Astrocyte of the cerebellum (primary cell): ENCODE measurements around the gene STPG2.
A peak's percentile ranks its signal among the peaks of the same experiment; 100 is the strongest.
"Not testable (repeated sequence)": the region's sequence is repeated elsewhere in the genome, so short reads cannot be mapped to it uniquely, and the experiment has no call there.

Experiments
- DNase-seq: peaks from one replicate; pipeline ENCODE4 v3.0.0-alpha.2; 2011; ENCODE audit warnings: low read depth
- H3K4me3 ChIP-seq: 2 replicates; pipeline ENCODE4 v1.5.1; 2011; ENCODE audit warnings: mild to moderate bottlenecking, low read depth, low read length, moderate library complexity
- CTCF ChIP-seq: IDR thresholded peaks from 2 replicates; pipeline ENCODE4 v1.5.1; 2012; ENCODE audit warnings: low read length, low read depth, moderate library complexity, mild to moderate bottlenecking; ENCODE audit errors: missing control alignments
- in situ Hi-C: cut with HindIII; loops from 2 replicates; pipeline ENCODE4 v1.10.0; 2017; ENCODE audit warnings: low sequenced_read_pairs

STPG2 gene

GRCh38 chr4:97656044-97656720 lies 487.1 kb downstream of the STPG2 start:
- no peak overlapping the region for H3K4me3 ChIP-seq
- TF ChIP-seq CTCF = no peak
- peak; percentile 28 for DNase-seq
- in situ Hi-C loops = no loop called here

GRCh38 chr4:97653701-97654100 lies 489.6 kb downstream of the STPG2 start:
- no peak for DNase-seq
- in situ Hi-C loops = no loop called here
- TF ChIP-seq CTCF = no peak

GRCh38 chr4:97646997-97647396 lies 496.3 kb downstream of the STPG2 start:
- no peak for TF ChIP-seq CTCF
- peak; percentile 34 for DNase-seq
- no peak overlapping the region for H3K4me3 ChIP-seq
- in situ Hi-C loops = no loop called here

More at GRCh38 chr4:97653701-97654100, 489.6 kb downstream of the STPG2 start:
- H3K4me3 ChIP-seq = no peak overlapping the region

- no peak overlapping the region for H3K4me3 ChIP-seq
- no peak for TF ChIP-seq CTCF
- DNase-seq = no peak
- in situ Hi-C loops = no loop called here
Measured at GRCh38 chr4:97645071-97645821, 498.0 kb downstream of the STPG2 start.

GRCh38 chr4:97643179-97643578 lies 500.1 kb downstream of the STPG2 start:
- no peak for TF ChIP-seq CTCF
- in situ Hi-C loops = no loop called here
- no peak for DNase-seq
- no peak overlapping the region for H3K4me3 ChIP-seq

GRCh38 chr4:97639961-97640360 lies 503.3 kb downstream of the STPG2 start:
- no peak for DNase-seq
- in situ Hi-C loops = no loop called here
- no peak for TF ChIP-seq CTCF
- no peak overlapping the region for H3K4me3 ChIP-seq

- DNase-seq, in situ Hi-C loops, H3K4me3 ChIP-seq: not testable (repeated sequence)
Measured at GRCh38 chr4:97633831-97634230, 509.4 kb downstream of the STPG2 start.
